Measurements from ENCODE around the gene AK1.
A peak's percentile ranks its signal among the peaks of the same experiment; 100 is the strongest.

AK1 gene

DNA sequence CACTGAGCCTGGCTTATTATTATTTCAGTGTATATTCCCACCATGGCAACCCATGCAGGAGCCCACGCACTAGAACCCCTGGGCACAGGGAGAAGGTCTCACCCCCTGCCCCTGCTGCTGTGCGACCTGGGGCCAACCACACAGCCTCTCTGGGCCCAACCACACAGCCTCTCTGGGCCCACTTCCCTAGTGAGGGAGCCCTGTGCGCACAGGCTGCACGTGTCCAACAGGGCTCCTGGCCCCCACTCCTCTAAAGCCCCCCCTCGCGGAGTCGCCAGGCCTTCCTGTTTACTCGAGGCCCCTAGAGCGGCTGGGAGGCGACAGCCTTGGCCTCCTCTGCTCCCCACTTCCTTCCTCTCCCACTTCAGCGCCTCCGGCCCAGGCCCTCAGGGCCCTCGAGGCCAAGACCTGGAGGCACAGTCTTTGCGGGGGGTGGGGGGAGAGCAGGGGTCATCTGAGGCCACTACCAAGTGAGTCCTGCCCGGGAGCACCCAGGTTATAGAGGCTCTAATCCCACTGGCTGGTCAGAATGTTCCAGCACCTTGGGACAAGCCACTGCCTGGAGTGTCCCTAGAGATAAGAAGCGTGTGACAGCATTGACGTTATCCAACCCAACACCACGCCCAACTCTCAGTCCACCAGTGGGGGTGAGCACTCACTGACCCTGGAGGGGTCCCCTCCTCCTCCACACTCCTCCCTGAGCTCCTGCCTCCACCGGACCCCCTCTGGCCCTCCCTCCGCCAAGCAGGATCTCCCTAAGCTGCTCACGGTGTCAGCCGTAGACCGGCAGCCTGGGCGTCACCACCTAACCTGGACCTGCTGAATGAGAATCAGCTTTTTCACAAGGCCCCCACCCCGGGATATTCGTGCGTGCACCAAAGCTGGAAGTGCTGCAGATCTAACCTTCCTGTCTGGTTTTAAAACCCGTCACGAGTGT is 15.1 kb downstream of the AK1 start:
- no peaks in the 10 kb centered on the region for H3K36me3 ChIP-seq (ENCODE audit: insufficient read depth, low read length)
- no peaks in the 10 kb centered on the region for H3K4me1 ChIP-seq (ENCODE audit: insufficient read depth, low read length)
- 81% methylated on average over 29 of the region's 29 CpGs for WGBS
- H3K9ac ChIP-seq (ENCODE audit: low read depth, low read length), result no peak overlapping the region
- no peaks in the 10 kb centered on the region for H3K27me3 ChIP-seq (ENCODE audit: insufficient read depth, low read length)
- H3K9me3 ChIP-seq (ENCODE audit: insufficient read depth, low read depth, low read length), result no peaks in the 10 kb centered on the region
- no peak overlapping the region for H3K4me3 ChIP-seq (ENCODE audit: low read length)
- no peak overlapping the region for H3K27ac ChIP-seq (ENCODE audit: low read depth, low read length)

DNA sequence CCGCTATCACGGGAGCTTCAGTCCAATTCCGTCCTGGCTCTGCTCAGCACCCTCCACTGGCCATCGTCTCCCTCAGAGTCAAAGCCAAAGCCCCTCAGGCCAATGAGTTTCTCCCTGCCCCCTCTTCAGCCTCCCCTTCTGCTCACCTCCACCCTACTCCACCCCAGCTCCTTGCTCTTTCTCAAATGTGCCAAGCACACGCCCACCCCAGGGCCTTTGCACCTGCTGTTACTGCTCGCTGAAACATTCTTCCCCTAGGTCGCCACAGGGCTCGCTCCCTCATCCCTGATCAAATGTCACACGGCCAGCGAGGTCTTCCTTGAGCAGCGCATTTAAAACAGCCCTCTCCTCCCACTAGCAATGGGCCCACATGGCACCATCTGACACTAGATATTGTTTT is 16.7 kb downstream of the AK1 start:
- Histone ChIP-seq H3K27me3 (ENCODE audit: insufficient read depth, low read length) (no peaks in the 10 kb centered on the region), H3K36me3 (ENCODE audit: insufficient read depth, low read length) (no peaks in the 10 kb centered on the region), H3K9me3 (ENCODE audit: insufficient read depth, low read depth, low read length) (no peaks in the 10 kb centered on the region), H3K9ac (ENCODE audit: low read depth, low read length) (no peak overlapping the region), H3K27ac (ENCODE audit: low read depth, low read length) (no peak overlapping the region), H3K4me1 (ENCODE audit: insufficient read depth, low read length) (no peaks in the 10 kb centered on the region), H3K4me3 (ENCODE audit: low read length) (no peak overlapping the region)
- 92% methylated on average over 11 of the region's 11 CpGs for WGBS

DNA sequence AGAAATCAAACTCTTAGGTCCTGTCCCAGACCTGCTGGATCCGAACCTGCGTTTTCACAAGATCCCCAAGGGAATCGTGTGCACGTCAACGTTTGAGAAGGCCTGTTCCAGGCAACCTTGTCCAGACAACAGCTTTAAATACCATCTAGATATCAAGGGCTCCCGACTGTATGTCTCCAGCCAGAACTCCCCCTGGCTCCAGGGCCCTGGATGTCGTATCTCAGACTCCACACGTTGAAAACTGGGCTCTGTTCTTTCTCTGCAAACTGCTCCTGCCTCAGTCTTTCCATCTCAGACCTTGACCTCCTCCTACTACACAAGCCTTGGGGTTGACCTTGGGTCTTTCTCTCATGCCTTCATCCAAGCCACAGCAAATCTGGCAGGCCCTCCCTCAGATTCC is 17.2 kb downstream of the AK1 start:
- 89% methylated on average over 8 of the region's 8 CpGs for WGBS
- Histone ChIP-seq H3K36me3 (ENCODE audit: insufficient read depth, low read length) (no peaks in the 10 kb centered on the region), H3K4me3 (ENCODE audit: low read length) (no peak overlapping the region)

DNA sequence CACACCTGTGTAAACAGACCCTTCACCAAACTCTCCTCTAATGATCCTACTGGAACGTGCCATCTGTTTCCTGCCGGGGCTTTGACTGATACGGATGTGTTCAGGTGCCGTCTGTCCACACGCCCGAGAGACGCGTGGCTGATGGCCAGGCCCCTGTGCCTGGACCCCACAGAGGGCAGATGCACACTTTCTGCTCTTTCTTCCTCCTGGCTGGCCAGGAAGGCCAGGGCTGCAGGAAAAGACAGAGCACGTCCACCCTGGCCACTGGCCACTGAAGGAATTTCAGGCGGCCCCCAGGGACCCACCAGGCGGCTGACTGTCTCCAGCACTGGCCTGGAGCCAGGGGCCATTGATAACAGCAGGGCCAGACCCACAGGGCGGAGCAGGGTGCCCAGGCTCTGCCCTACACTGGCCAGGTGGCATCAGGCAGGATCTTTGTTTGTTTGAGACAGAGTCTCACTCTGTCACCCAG is 19.4 kb downstream of the AK1 start:
- Histone ChIP-seq H3K27ac (ENCODE audit: low read depth, low read length) (no peak overlapping the region), H3K27me3 (ENCODE audit: insufficient read depth, low read length) (no peaks in the 10 kb centered on the region), H3K4me3 (ENCODE audit: low read length) (no peak overlapping the region), H3K9ac (ENCODE audit: low read depth, low read length) (no peak overlapping the region), H3K9me3 (ENCODE audit: insufficient read depth, low read depth, low read length) (no peaks in the 10 kb centered on the region), H3K4me1 (ENCODE audit: insufficient read depth, low read length) (no peaks in the 10 kb centered on the region), H3K36me3 (ENCODE audit: insufficient read depth, low read length) (no peaks in the 10 kb centered on the region)
- WGBS, result 89% methylated on average over 12 of the region's 12 CpGs

More for the DNA sequence above, 17.2 kb downstream of the AK1 start:
- Histone ChIP-seq H3K27me3 (ENCODE audit: insufficient read depth, low read length) (no peaks in the 10 kb centered on the region), H3K27ac (ENCODE audit: low read depth, low read length) (no peak overlapping the region), H3K4me1 (ENCODE audit: insufficient read depth, low read length) (no peaks in the 10 kb centered on the region), H3K9ac (ENCODE audit: low read depth, low read length) (no peak overlapping the region; the same call in 1 of the 2 replicates), H3K9me3 (ENCODE audit: insufficient read depth, low read depth, low read length) (no peaks in the 10 kb centered on the region)

DNA sequence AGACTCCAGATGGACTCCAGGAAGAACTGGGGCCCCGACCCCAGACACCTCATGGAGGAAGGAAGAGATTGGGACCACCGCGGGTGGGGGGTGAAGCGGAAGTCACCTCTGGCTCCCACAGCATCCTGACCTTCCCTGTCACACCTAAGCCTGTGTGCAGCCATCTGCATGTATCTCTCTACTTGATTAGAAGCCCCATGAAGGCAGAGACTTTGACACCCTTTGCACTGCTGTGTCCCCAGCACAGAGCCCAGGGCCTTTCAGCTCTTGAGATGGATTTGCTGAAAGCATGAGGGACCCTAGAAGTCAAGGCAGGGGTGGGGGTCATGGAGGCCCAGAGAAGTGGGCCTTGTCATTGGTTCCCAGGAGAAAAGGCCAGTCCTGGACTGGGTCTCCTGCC is 20.2 kb downstream of the AK1 start:
- Histone ChIP-seq H3K4me3 (ENCODE audit: low read length) (no peak overlapping the region), H3K9ac (ENCODE audit: low read depth, low read length) (no peak overlapping the region)

DNA sequence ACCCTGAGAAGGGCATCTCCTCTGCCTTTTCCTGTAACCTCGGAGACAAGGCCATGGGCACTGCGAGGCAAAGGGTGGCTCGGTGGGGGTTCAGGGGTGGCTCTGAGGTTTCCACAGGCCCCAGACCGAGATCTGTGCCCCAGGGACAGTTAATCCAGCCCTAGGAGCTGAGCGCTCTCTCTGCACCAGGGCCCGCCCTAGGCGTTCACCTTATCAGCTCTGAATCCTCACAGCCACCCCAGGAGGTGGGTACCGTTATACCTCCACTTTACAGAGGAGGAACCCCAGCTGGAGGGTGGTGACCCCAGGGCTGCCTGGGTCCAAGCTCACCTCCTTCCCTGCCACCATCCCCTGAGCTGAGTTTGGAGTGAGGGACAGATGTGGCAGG is 20.8 kb downstream of the AK1 start:
- Histone ChIP-seq H3K4me1 (ENCODE audit: insufficient read depth, low read length) (no peaks in the 10 kb centered on the region), H3K27ac (ENCODE audit: low read depth, low read length) (no peak overlapping the region), H3K9me3 (ENCODE audit: insufficient read depth, low read depth, low read length) (no peaks in the 10 kb centered on the region), H3K27me3 (ENCODE audit: insufficient read depth, low read length) (no peaks in the 10 kb centered on the region), H3K4me3 (ENCODE audit: low read length) (no peak overlapping the region), H3K9ac (ENCODE audit: low read depth, low read length) (no peak overlapping the region), H3K36me3 (ENCODE audit: insufficient read depth, low read length) (no peaks in the 10 kb centered on the region)
- WGBS, result 91% methylated on average over 8 of the region's 8 CpGs

More for the DNA sequence above, 20.2 kb downstream of the AK1 start:
- Histone ChIP-seq H3K9me3 (ENCODE audit: insufficient read depth, low read depth, low read length) (no peaks in the 10 kb centered on the region), H3K27me3 (ENCODE audit: insufficient read depth, low read length) (no peaks in the 10 kb centered on the region), H3K4me1 (ENCODE audit: insufficient read depth, low read length) (no peaks in the 10 kb centered on the region), H3K27ac (ENCODE audit: low read depth, low read length) (no peak overlapping the region), H3K36me3 (ENCODE audit: insufficient read depth, low read length) (no peaks in the 10 kb centered on the region)
- WGBS, result 86% methylated on average over 4 of the region's 4 CpGs

DNA sequence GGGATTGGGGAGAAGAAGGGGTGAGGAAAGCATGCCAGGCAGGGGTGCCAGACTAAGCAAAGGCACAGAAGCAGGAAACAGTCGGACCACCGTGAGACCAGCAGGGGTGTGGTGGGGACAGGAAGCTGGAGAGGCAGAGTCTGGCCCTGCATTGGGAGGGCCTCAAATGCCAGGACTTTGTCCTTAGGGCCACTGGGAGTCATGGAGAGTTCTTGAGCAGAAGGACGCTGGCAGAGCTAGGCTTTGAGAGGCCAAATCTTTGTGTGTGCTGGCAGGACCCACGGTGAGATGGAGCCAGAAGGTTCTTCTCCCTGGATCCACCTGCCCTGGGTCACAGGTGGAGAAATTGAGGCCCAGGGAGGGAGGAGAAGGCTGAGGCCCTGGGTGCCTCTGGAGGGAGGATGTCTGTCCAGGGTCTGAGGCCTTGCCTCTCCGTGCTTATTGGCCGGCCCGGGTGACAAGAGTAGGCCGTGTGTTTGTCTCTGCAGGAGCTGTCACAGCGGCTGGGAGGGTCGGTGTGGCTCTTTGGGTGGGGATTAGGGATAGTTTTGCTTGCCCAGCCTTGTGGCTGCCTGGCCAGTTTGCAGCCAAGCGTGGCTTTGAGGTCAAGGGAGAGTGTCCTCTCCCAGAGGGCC is 21.3 kb downstream of the AK1 start:
- H3K27me3 ChIP-seq (ENCODE audit: insufficient read depth, low read length), result no peaks in the 10 kb centered on the region
- no peak overlapping the region for H3K4me3 ChIP-seq (ENCODE audit: low read length)
- no peaks in the 10 kb centered on the region for H3K4me1 ChIP-seq (ENCODE audit: insufficient read depth, low read length)
- H3K9me3 ChIP-seq (ENCODE audit: insufficient read depth, low read depth, low read length), result no peaks in the 10 kb centered on the region
- no peaks in the 10 kb centered on the region for H3K36me3 ChIP-seq (ENCODE audit: insufficient read depth, low read length)
- 81% methylated on average over 11 of the region's 11 CpGs for WGBS
- H3K9ac ChIP-seq (ENCODE audit: low read depth, low read length), result no peak overlapping the region
- no peak overlapping the region for H3K27ac ChIP-seq (ENCODE audit: low read depth, low read length)

DNA sequence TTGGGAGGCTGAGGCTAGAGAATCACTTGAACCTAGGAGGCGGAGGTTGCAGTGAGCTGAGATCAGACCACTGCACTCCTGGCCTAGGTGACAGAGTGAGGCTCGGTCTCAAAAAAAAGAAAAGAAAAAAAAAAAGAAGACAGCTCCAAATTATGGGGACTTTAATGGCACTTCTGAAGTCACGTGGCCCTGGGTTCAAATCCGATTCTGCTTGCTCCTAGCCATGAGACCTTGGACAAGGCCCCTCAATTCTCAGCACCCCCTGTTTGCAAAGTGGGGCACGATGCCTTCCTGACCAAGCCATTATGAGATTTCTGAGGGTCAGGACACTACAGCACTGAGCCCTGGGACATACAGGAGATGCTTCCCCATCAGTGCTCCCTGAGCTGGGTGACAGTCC is 22.0 kb downstream of the AK1 start:
- Histone ChIP-seq H3K4me3 (ENCODE audit: low read length) (no peak overlapping the region), H3K36me3 (ENCODE audit: insufficient read depth, low read length) (no peaks in the 10 kb centered on the region), H3K27me3 (ENCODE audit: insufficient read depth, low read length) (no peaks in the 10 kb centered on the region), H3K9ac (ENCODE audit: low read depth, low read length) (no peak overlapping the region), H3K9me3 (ENCODE audit: insufficient read depth, low read depth, low read length) (no peaks in the 10 kb centered on the region), H3K27ac (ENCODE audit: low read depth, low read length) (no peak overlapping the region), H3K4me1 (ENCODE audit: insufficient read depth, low read length) (no peaks in the 10 kb centered on the region)
- 91% methylated on average over 5 of the region's 5 CpGs for WGBS

DNA sequence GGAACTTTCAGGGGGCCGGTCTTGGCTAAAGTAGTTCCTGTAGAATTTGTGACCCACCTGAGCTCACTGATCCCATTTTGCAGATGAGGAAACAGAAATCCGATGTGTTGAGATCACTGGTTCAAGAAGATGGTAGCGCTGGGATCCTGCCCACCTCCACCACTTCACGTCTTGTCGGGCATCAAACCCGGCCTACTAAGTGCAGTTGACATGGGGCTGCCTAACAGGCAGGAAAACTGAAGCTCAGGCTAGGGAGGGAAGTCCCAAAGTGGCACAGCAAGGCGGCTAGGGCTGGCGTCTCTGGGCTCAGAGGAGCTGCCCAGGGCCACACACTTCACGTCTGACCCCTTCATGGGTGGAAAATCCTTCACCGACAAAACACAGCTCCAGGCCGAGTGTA is 22.5 kb downstream of the AK1 start:
- H3K9me3 ChIP-seq (ENCODE audit: insufficient read depth, low read depth, low read length), result no peaks in the 10 kb centered on the region
- H3K36me3 ChIP-seq (ENCODE audit: insufficient read depth, low read length), result no peaks in the 10 kb centered on the region
- H3K4me1 ChIP-seq (ENCODE audit: insufficient read depth, low read length), result no peaks in the 10 kb centered on the region
- WGBS, result 95% methylated on average over 11 of the region's 11 CpGs
- H3K27ac ChIP-seq (ENCODE audit: low read depth, low read length), result no peak overlapping the region
- H3K4me3 ChIP-seq (ENCODE audit: low read length), result no peak overlapping the region
- H3K27me3 ChIP-seq (ENCODE audit: insufficient read depth, low read length), result no peaks in the 10 kb centered on the region
- H3K9ac ChIP-seq (ENCODE audit: low read depth, low read length), result no peak overlapping the region

DNA sequence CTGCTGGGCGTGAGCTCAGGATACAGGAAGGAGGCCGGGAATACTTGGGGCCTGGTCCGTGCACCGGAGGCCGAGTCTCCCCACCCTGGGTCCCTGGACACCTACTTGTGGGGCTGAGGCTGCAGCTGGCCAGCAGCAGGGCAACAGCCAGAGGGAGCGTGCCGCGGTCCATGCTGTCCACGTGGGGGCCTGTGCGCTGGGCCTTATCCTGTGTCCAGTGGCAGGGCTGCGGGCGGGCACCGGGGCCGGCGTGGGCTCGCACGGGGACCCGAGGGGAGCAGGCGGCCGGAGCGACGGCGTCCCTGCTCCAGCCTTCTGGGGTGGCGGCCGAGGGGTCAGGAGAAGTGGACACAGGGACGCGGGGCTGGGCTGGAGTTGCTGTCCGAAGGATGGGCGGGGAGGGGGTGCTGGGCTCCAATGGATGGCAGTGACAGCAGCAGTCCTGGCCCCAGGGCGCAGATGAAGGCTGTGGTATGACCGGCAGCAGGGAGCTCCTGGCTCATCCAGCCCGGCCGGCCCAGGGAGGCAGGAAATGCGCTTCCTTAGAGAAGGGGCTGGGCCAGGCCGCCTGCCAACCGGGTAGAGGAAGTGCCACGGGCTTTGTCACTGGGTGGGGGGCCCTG is 23.2 kb downstream of the AK1 start, which contains the start of gene ENG:
Gene ENG (minus strand): TSS at position 475 of the 623 bp plus-strand sequence. CDS start 303 bp downstream, at position 172.
- Histone ChIP-seq H3K4me1 (ENCODE audit: insufficient read depth, low read length) (no peaks in the 10 kb centered on the region), H3K4me3 (ENCODE audit: low read length) (peak within 1 kb of the TSS; percentile 3; the same call in 1 of the 2 replicates), H3K9me3 (ENCODE audit: insufficient read depth, low read depth, low read length) (peaks cover 5% of the 10 kb centered on the region; the same call in 1 of the 2 replicates), H3K27ac (ENCODE audit: low read depth, low read length) (no peak within 1 kb of the TSS), H3K36me3 (ENCODE audit: insufficient read depth, low read length) (no peaks in the 10 kb centered on the region), H3K27me3 (ENCODE audit: insufficient read depth, low read length) (no peaks in the 10 kb centered on the region), H3K9ac (ENCODE audit: low read depth, low read length) (no peak within 1 kb of the TSS)
- WGBS, result 58% methylated on average over 34 of the region's 37 CpGs
